H1 (cell line): Measurements from ENCODE around the gene KIR3DL2. TPM values are rescaled to one million over a fixed set of nuclear protein-coding genes. Genes with fewer than 3 reads are reported as not detected.
A peak's percentile ranks its signal among the peaks of the same experiment; 100 is the strongest.

Experiments used
- CTCF ChIA-PET: fragments of 300-600 bp; sonication (Branson Sonifier 250); formaldehyde crosslinking; loops from one replicate; lab custom pipeline; 2021; ENCODE audit not compliant: partially characterized antibody; lab: Charles Lee
- POLR2A ChIA-PET: fragments of 300-600 bp; sonication (Branson Sonifier 250); formaldehyde crosslinking; loops from one replicate; lab custom pipeline; 2021; ENCODE audit warnings: inconsistent platforms; ENCODE audit not compliant: partially characterized antibody; lab: Charles Lee
- DNase-seq, 2 experiments: peaks; one replicate each; pipeline versions ENCODE4 v3.0.0 to v3.0.0-alpha.2; 2010 to 2022; ENCODE audit warnings: low spot score in 2 of 2, low read depth in 1 of 2, mixed read lengths in 1 of 2
- FAIRE-seq: peaks from 2 replicates; lab custom pipeline; 2011; peaks lifted over from hg19 to GRCh38; lab: Jason Lieb, UNC
- H2AFZ ChIP-seq: 2 replicates; pipeline ENCODE4 v1.8.1; 2012; ENCODE audit warnings: low read length, inconsistent platforms
- H2AK5ac ChIP-seq: 2 replicates; pipeline ENCODE4 v1.6.1; 2013; ENCODE audit warnings: low read depth, low read length
- H2BK120ac ChIP-seq: replicated peaks from 2 replicates; pipeline ENCODE3; 2013; ENCODE audit warnings: low read depth, low read length, inconsistent platforms
- H2BK12ac ChIP-seq: 2 replicates; pipeline ENCODE4 v1.6.1; 2013; ENCODE audit warnings: low read depth, low read length
- H2BK15ac ChIP-seq: 2 replicates; pipeline ENCODE4 v1.6.1; 2013; ENCODE audit warnings: low read length
- H2BK20ac ChIP-seq: 2 replicates; pipeline ENCODE4 v1.6.1; 2013; ENCODE audit warnings: low read length
- H2BK5ac ChIP-seq: 2 replicates; pipeline ENCODE4 v1.6.1; 2013; ENCODE audit warnings: low read depth, low read length
- H3K14ac ChIP-seq: 2 replicates; pipeline ENCODE4 v1.6.1; 2013; ENCODE audit warnings: inconsistent platforms; ENCODE audit not compliant: insufficient read length
- H3K18ac ChIP-seq: 2 replicates; pipeline ENCODE4 v1.6.1; 2013; ENCODE audit warnings: low read length; ENCODE audit errors: extremely low read depth
- H3K23ac ChIP-seq: 2 replicates; pipeline ENCODE4 v1.6.1; 2013; ENCODE audit warnings: inconsistent platforms; ENCODE audit not compliant: insufficient read length
- H3K23me2 ChIP-seq: 2 replicates; pipeline ENCODE4 v1.6.1; 2013; ENCODE audit warnings: low read depth, low read length
- H3K27ac ChIP-seq: 2 replicates; pipeline ENCODE4 v1.6.1; 2011; ENCODE audit warnings: low read depth, low read length, inconsistent platforms
- H3K27me3 ChIP-seq, 4 experiments: replicated peaks in 1 of 4; 1 replicate in 1 of 4; 2 replicates in 3 of 4; pipeline versions ENCODE4 v1.6.1 to v1.8.1; 2011 to 2013; ENCODE audit warnings: low read length in 3 of 4, mild to moderate bottlenecking in 3 of 4, inconsistent platforms in 2 of 4, mixed read lengths in 2 of 4, moderate library complexity in 1 of 4; ENCODE audit not compliant: control insufficient read depth in 3 of 4, insufficient read depth in 3 of 4; ENCODE audit errors: extremely low read depth in 1 of 4
- H3K36me3 ChIP-seq, 4 experiments: 2 replicates each; pipeline versions ENCODE4 v1.6.1 to v1.8.1; 2011 to 2013; ENCODE audit warnings: mild to moderate bottlenecking in 4 of 4, low read length in 3 of 4, moderate library complexity in 2 of 4, control low read depth in 1 of 4, inconsistent platforms in 1 of 4; ENCODE audit not compliant: insufficient read depth in 4 of 4, control insufficient read depth in 2 of 4
- H3K4ac ChIP-seq: replicated peaks from 2 replicates; pipeline ENCODE3; 2013; ENCODE audit warnings: low read length, low read depth, mixed read lengths, inconsistent platforms; ENCODE audit not compliant: insufficient read length
- H3K4me1 ChIP-seq, 4 experiments: replicated peaks in 1 of 4; 1 replicate in 1 of 4; 2 replicates in 3 of 4; pipeline versions ENCODE4 v1.6.1 to v1.8.1; 2011 to 2013; ENCODE audit warnings: low read length in 3 of 4, inconsistent platforms in 2 of 4, mixed read lengths in 1 of 4; ENCODE audit not compliant: insufficient read depth in 4 of 4, control insufficient read depth in 3 of 4
- H3K4me2 ChIP-seq, 2 experiments: 2 replicates each; pipeline versions ENCODE4 v1.6.1 to v1.8.1; 2011 to 2013; ENCODE audit warnings: low read depth in 2 of 2, low read length in 2 of 2, control low read depth in 1 of 2, inconsistent platforms in 1 of 2, mild to moderate bottlenecking in 1 of 2; ENCODE audit not compliant: insufficient read depth in 1 of 2
- H3K4me3 ChIP-seq, 4 experiments: fragments of 200-600, 300-600 bp in 1 of 4; sonication (generic), shearing (Covaris generic), sonication (Bioruptor Twin) in 1 of 4; 2 replicates each; pipeline versions ENCODE4 v1.5.1 to v1.8.1; 2011 to 2016; ENCODE audit warnings: low read length in 4 of 4, low read depth in 3 of 4, control low read depth in 2 of 4, inconsistent platforms in 2 of 4, mild to moderate bottlenecking in 2 of 4, mixed read lengths in 1 of 4, moderate library complexity in 1 of 4; ENCODE audit not compliant: insufficient read depth in 2 of 4; ENCODE audit errors: extremely low read depth in 1 of 4
- H3K56ac ChIP-seq: replicated peaks from 2 replicates; pipeline ENCODE3; 2013; ENCODE audit warnings: low read depth, mild to moderate bottlenecking, mixed read lengths, low read length, inconsistent platforms; ENCODE audit not compliant: insufficient read length
- H3K79me1 ChIP-seq: 2 replicates; pipeline ENCODE4 v1.6.1; 2013; ENCODE audit warnings: low read depth, low read length, control low read depth
- H3K79me2 ChIP-seq, 2 experiments: 2 replicates each; pipeline versions ENCODE4 v1.6.1 to v1.8.1; 2012 to 2013; ENCODE audit warnings: low read length in 2 of 2, mild to moderate bottlenecking in 2 of 2, inconsistent platforms in 1 of 2; ENCODE audit not compliant: insufficient read depth in 2 of 2, control insufficient read depth in 1 of 2
- H3K9ac ChIP-seq, 4 experiments: replicated peaks in 1 of 4; 1 replicate in 1 of 4; 2 replicates in 3 of 4; pipeline versions ENCODE4 v1.6.1 to v1.8.1; 2011 to 2013; ENCODE audit warnings: low read depth in 3 of 4, low read length in 3 of 4, control low read depth in 2 of 4, mild to moderate bottlenecking in 2 of 4, moderate library complexity in 2 of 4, inconsistent platforms in 1 of 4; ENCODE audit errors: extremely low read depth in 1 of 4
- H3K9me3 ChIP-seq, 2 experiments: 2 replicates each; pipeline versions ENCODE4 v1.6.1 to v1.8.1; 2012 to 2013; ENCODE audit warnings: mild to moderate bottlenecking in 2 of 2, moderate library complexity in 2 of 2, control low read depth in 1 of 2, inconsistent platforms in 1 of 2, low read depth in 1 of 2, low read length in 1 of 2, mixed read lengths in 1 of 2; ENCODE audit not compliant: insufficient read depth in 2 of 2
- H4K20me1 ChIP-seq, 2 experiments: replicated peaks in 1 of 2; 2 replicates each; pipeline versions ENCODE3 to v1.8.1; 2011 to 2013; ENCODE audit warnings: inconsistent platforms in 2 of 2, low read length in 2 of 2, mild to moderate bottlenecking in 1 of 2; ENCODE audit not compliant: insufficient read depth in 2 of 2, control insufficient read depth in 1 of 2
- H4K5ac ChIP-seq: 2 replicates; pipeline ENCODE4 v1.6.1; 2013; ENCODE audit warnings: low read length, low read depth, mixed read lengths, inconsistent platforms; ENCODE audit not compliant: insufficient read length
- H4K8ac ChIP-seq: 2 replicates; pipeline ENCODE4 v1.8.0; 2013; ENCODE audit warnings: mild to moderate bottlenecking, moderate library complexity, low read length, inconsistent platforms; ENCODE audit not compliant: insufficient read depth; ENCODE audit errors: extremely low read depth
- H4K91ac ChIP-seq: replicated peaks from 2 replicates; pipeline ENCODE3; 2013; ENCODE audit warnings: low read length, mixed read lengths, inconsistent platforms; ENCODE audit not compliant: insufficient read length
- BRCA1 ChIP-seq: IDR thresholded peaks from 2 replicates; pipeline ENCODE4 v1.6.1; 2012; ENCODE audit warnings: low read depth, low read length, improper control_type of control experiment
- CTCF ChIP-seq, 3 experiments: IDR thresholded peaks; 1 replicate in 2 of 3; 2 replicates in 1 of 3; pipeline versions ENCODE4 v1.5.1 to v1.6.1; 2011; ENCODE audit warnings: low read length in 3 of 3, mild to moderate bottlenecking in 3 of 3, inconsistent platforms in 2 of 3, low read depth in 1 of 3, moderate library complexity in 1 of 3; ENCODE audit not compliant: insufficient read depth in 1 of 3; ENCODE audit errors: control extremely low read depth in 1 of 3
- RNF2 ChIP-seq: fragments of 200-900, 300-1000 bp; sonication (generic); IDR thresholded peaks from 2 replicates; pipeline ENCODE4 v1.7.1; 2016; ENCODE audit warnings: borderline replicate concordance, low read depth, mild to moderate bottlenecking, antibody characterized with exemption, low read length; ENCODE audit not compliant: poor library complexity, severe bottlenecking; ENCODE audit errors: missing control alignments
- WGBS, 2 experiments: shearing (Covaris generic) in 1 of 2; methylation state at CpG; one replicate each; pipeline versions ENCODE4 v1.1.6 to v1.1.7; 2013 to 2015; ENCODE audit warnings: low lambda C conversion rate in 2 of 2, mixed read lengths in 2 of 2, inconsistent platforms in 1 of 2, low coverage in 1 of 2, missing lambda C conversion rate in 1 of 2; ENCODE audit not compliant: insufficient replicate concordance in 2 of 2, insufficient coverage in 1 of 2, insufficient read length in 1 of 2; ENCODE audit errors: extremely low coverage in 1 of 2, missing lambda C conversion rate in 1 of 2; 5-methylcytosine and 5-hydroxymethylcytosine counted together
- polyA plus RNA-seq, 7 experiments: library from polyadenylated mRNA; depleted of rRNA in 3 of 7; stranded (reverse) in 5 of 7; unstranded in 2 of 7; fragments of >200 nt in 5 of 7; fragments of 200-250 nt in 2 of 7; gene quantifications; 1 replicate in 5 of 7; 2 replicates in 1 of 7; 4 replicates in 1 of 7; pipeline versions ENCODE4 v1.2.1 to v1.2.3, GENCODE V29; 2011 to 2013; ENCODE audit warnings: missing spikeins in 2 of 7, mixed read lengths in 2 of 7
- total RNA-seq: library from RNA; stranded (reverse); fragmentation: NEBNext Ultra II Directional; extraction: Animal tissue kit (Norgen Biotek cat#: 25700); gene quantifications from 2 replicates; pipeline ENCODE4 v1.2.1, GENCODE V29; 2021

Gene KIR3DL2
- total and polyA plus RNA-seq, 2 of the 8 experiments (the other 6 are each of a cell fraction or from before 2014, with no cell fraction given) = not detected

- Histone ChIP-seq H3K4me1 (no peaks in the 10 kb centered on the region; a peak in 1 of 7 replicates), H3K27ac (no peak overlapping the region), H3K4me2 (no peak overlapping the region), H3K79me2 (no peaks in the 10 kb centered on the region), H4K8ac (no peak overlapping the region), H2AK5ac (peak overlapping the region; percentile 48; the same call in 1 of the 2 replicates), H3K23me2 (no peaks in the 10 kb centered on the region), H3K36me3 (no peaks in the 10 kb centered on the region), H3K56ac (no peak overlapping the region), H2AFZ (peak overlapping the region; percentile 88; the same call in 1 of the 2 replicates), H2BK20ac (0 out of 2 replicates have a peak overlapping the region, but pooled peaks have one; percentile 21), H3K9me3 (no peaks in the 10 kb centered on the region; a peak in 1 of 4 replicates), H4K91ac (peak overlapping the region; percentile 52), H3K27me3 (peaks cover 0 to 3% (median 0%) of the 10 kb centered on the region in 4 experiments; a peak in 1 of 7 replicates), H2BK12ac (peak overlapping the region; percentile 94; the same call in 1 of the 2 replicates), H3K4me3 (no peak overlapping the region), H3K18ac (no peak overlapping the region), H4K5ac (no peak overlapping the region), H2BK15ac (peak overlapping the region; percentile 90), H2BK5ac (0 out of 2 replicates have a peak overlapping the region, but pooled peaks have one; percentile 78), H3K9ac (peak overlapping the region in 2 of 4 experiments; percentile 10 to 31; a peak in 2 of 7 replicates), H4K20me1 (no peaks in the 10 kb centered on the region), H3K14ac (no peak overlapping the region), H3K79me1 (no peaks in the 10 kb centered on the region), H2BK120ac (no peak overlapping the region), H3K23ac (no peak overlapping the region), H3K4ac (no peak overlapping the region)
- ChIA-PET POLR2A (interaction anchor here (0.6 kb wide), 1 partner anchor 155 kb away, joined by 5 read pairs; no protein-coding TSS in a partner anchor), CTCF (interaction anchor here (0.6 to 2.7 kb wide), 8 partner anchors 21 to 406 kb away, joined by 3 to 12 read pairs (median 3); no protein-coding TSS in a partner anchor)
- FAIRE-seq = no peak
- TF ChIP-seq CTCF (IDR thresholded peaks at IDR 0.05; ENCODE audit: control extremely low read depth in 1 of 3, insufficient read depth in 1 of 3, low read depth in 1 of 3, low read length in 3 of 3) (no peak), BRCA1 (no peak), RNF2 (no peak)
- WGBS, 2 experiments = 91% methylated on average over 9 of the region's 9 CpGs; no CpG with 5 or more reads in 1 of the 2 experiments
- DNase-seq = no peak
Measured at GRCh38 chr19:54883228-54883627, 33.0 kb downstream of the KIR3DL2 start.
